GM12873 (cell line): Measurements from ENCODE around the gene LSAMP.

ENCODE experiments used
- CTCF ChIP-seq: IDR thresholded peaks from 2 replicates; pipeline ENCODE4 v1.5.1; 2012; ENCODE audit warnings: low read depth, mild to moderate bottlenecking, moderate library complexity, low read length, control low read depth; ENCODE audit not compliant: insufficient read depth; ENCODE audit errors: missing control alignments

The LSAMP gene

GRCh38 chr3:115857518-115858136 is 587.7 kb downstream of the LSAMP start:
- TF ChIP-seq CTCF = no peak

- TF ChIP-seq CTCF = no peak
These were observed 589.4 kb downstream of the LSAMP start for GRCh38 chr3:115855911-115856310.

GRCh38 chr3:115853104-115853503 is 592.2 kb downstream of the LSAMP start:
- TF ChIP-seq CTCF = no peak

GRCh38 chr3:115852278-115852677 is 593.0 kb downstream of the LSAMP start:
- no peak for TF ChIP-seq CTCF

- TF ChIP-seq CTCF = no peak
These were observed 593.7 kb downstream of the LSAMP start for GRCh38 chr3:115851571-115851970.

- no peak for TF ChIP-seq CTCF
These were observed 596.6 kb downstream of the LSAMP start for GRCh38 chr3:115848641-115849040.

GRCh38 chr3:115845986-115846385 is 599.3 kb downstream of the LSAMP start:
- TF ChIP-seq CTCF = no peak
